OCI-LY1 (cell line): ENCODE data around the gene GCDH.

ENCODE experiments used
- H2AFZ ChIP-seq: fragments of 200-600 bp; sonication (generic), shearing (Covaris generic); 2 replicates; pipeline ENCODE4 v1.6.0; 2014; ENCODE audit warnings: antibody characterized with exemption, mild to moderate bottlenecking, low read length
- H3F3A ChIP-seq: fragments of 200-600 bp; sonication (generic), shearing (Covaris generic); 2 replicates; pipeline ENCODE4 v1.6.0; 2014; ENCODE audit warnings: mild to moderate bottlenecking, antibody characterized with exemption, low read length, moderate library complexity; ENCODE audit not compliant: insufficient read depth
- H3K27ac ChIP-seq: fragments of 200-600 bp; sonication (generic); 2 replicates; pipeline ENCODE4 v1.5.1; 2014; ENCODE audit warnings: low read length, mixed run types, mild to moderate bottlenecking, low read depth; ENCODE audit not compliant: poor library complexity, severe bottlenecking
- H3K27me3 ChIP-seq: fragments of 200-600 bp; sonication (generic); 2 replicates; pipeline ENCODE4 v1.6.0; 2014; ENCODE audit warnings: antibody characterized with exemption, mild to moderate bottlenecking, low read length, moderate library complexity; ENCODE audit not compliant: insufficient read depth
- H3K36me3 ChIP-seq: fragments of 200-600 bp; sonication (generic); 2 replicates; pipeline ENCODE4 v1.6.1; 2014; ENCODE audit warnings: mild to moderate bottlenecking, antibody characterized with exemption, low read length, moderate library complexity, mixed read lengths; ENCODE audit not compliant: insufficient read depth
- H3K4me1 ChIP-seq: fragments of 200-600 bp; sonication (generic); 2 replicates; pipeline ENCODE4 v1.5.1; 2014; ENCODE audit warnings: mild to moderate bottlenecking, low read length, moderate library complexity; ENCODE audit not compliant: insufficient read depth, severe bottlenecking
- H3K4me2 ChIP-seq: fragments of 200-600 bp; sonication (generic), shearing (Covaris generic); 2 replicates; pipeline ENCODE4 v1.6.1; 2014; ENCODE audit warnings: low read length
- H3K4me3 ChIP-seq: fragments of 200-600 bp; sonication (generic); 2 replicates; pipeline ENCODE4 v1.5.1; 2014; ENCODE audit warnings: low read length, low read depth, mild to moderate bottlenecking, mixed read lengths; ENCODE audit not compliant: poor library complexity, severe bottlenecking
- H3K79me2 ChIP-seq: fragments of 200-600 bp; shearing (Covaris generic); 2 replicates; pipeline ENCODE4 v1.6.1; 2016; ENCODE audit warnings: mixed run types, low read length, mixed read lengths; ENCODE audit not compliant: insufficient read depth
- H3K9ac ChIP-seq: fragments of 200-600 bp; sonication (generic), shearing (Covaris generic); 2 replicates; pipeline ENCODE4 v1.6.1; 2014; ENCODE audit warnings: mild to moderate bottlenecking, low read length, mixed read lengths
- H3K9me2 ChIP-seq: fragments of 200-600 bp; sonication (generic), shearing (Covaris generic); 2 replicates; pipeline ENCODE4 v1.6.1; 2014; ENCODE audit warnings: low read depth, mild to moderate bottlenecking, low read length, mixed read lengths
- H3K9me3 ChIP-seq: fragments of 200-600 bp; shearing (Covaris generic); 2 replicates; pipeline ENCODE4 v1.6.1; 2014; ENCODE audit warnings: low read length, mixed read lengths
- H4K20me1 ChIP-seq: fragments of 200-600 bp; sonication (generic), shearing (Covaris generic); 2 replicates; pipeline ENCODE4 v1.6.0; 2016; ENCODE audit warnings: mild to moderate bottlenecking, low read length; ENCODE audit not compliant: insufficient read depth
- EZH2 ChIP-seq: fragments of 200-600 bp; sonication (generic), shearing (Covaris generic); IDR thresholded peaks from 2 replicates; pipeline ENCODE4 v1.8.0; 2017; ENCODE audit warnings: borderline replicate concordance, mixed run types, mild to moderate bottlenecking, antibody characterized with exemption, low read length, moderate library complexity, mixed read lengths
- TF ChIP-seq, protein P1 (sequence below): fragments of 200-600 bp; sonication (generic), shearing (Covaris generic); IDR thresholded peaks from 2 replicates; pipeline ENCODE4 v1.5.1; 2017; ENCODE audit warnings: mild to moderate bottlenecking, antibody characterized with exemption, low read length, moderate library complexity, mixed read lengths

Gene GCDH

DNA sequence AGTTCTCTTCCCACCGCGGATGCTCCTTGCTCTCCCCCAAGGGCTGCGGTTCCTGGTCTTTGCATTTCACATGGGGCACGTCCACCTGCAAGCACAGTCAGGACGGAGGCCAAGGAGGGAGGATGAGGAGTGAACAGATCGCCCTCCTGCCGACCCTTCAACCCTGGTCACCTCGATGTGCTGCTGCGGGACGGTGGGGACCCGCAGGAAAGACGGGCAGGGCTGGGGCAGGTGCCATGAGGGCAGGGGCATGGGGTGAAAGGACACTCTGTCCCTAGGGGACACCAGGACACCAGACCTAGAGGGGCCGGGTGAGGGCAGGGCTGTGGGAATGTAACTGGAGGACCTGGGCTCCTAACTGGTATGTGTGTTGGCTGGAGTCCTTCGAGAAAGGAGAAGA, 27.3 kb downstream of the GCDH start:
- H4K20me1 ChIP-seq: no peaks in the 10 kb centered on the region
- no peaks in the 10 kb centered on the region for H3K9me3 ChIP-seq
- no peak overlapping the region for H3K9ac ChIP-seq
- no peak overlapping the region for H2AFZ ChIP-seq
- H3K4me3 ChIP-seq: no peak overlapping the region
- peaks cover 24% of the 10 kb centered on the region for H3K4me1 ChIP-seq
- no peak overlapping the region for H3K4me2 ChIP-seq
- no peak for TF ChIP-seq EZH2
- TF ChIP-seq, protein P1, sequence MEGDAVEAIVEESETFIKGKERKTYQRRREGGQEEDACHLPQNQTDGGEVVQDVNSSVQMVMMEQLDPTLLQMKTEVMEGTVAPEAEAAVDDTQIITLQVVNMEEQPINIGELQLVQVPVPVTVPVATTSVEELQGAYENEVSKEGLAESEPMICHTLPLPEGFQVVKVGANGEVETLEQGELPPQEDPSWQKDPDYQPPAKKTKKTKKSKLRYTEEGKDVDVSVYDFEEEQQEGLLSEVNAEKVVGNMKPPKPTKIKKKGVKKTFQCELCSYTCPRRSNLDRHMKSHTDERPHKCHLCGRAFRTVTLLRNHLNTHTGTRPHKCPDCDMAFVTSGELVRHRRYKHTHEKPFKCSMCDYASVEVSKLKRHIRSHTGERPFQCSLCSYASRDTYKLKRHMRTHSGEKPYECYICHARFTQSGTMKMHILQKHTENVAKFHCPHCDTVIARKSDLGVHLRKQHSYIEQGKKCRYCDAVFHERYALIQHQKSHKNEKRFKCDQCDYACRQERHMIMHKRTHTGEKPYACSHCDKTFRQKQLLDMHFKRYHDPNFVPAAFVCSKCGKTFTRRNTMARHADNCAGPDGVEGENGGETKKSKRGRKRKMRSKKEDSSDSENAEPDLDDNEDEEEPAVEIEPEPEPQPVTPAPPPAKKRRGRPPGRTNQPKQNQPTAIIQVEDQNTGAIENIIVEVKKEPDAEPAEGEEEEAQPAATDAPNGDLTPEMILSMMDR: no peak
- H3F3A ChIP-seq: peaks cover 9% of the 10 kb centered on the region
- H3K27ac ChIP-seq: no peak overlapping the region
- H3K27me3 ChIP-seq: no peaks in the 10 kb centered on the region
- no peaks in the 10 kb centered on the region for H3K9me2 ChIP-seq
- peaks cover 13% of the 10 kb centered on the region for H3K36me3 ChIP-seq
- no peaks in the 10 kb centered on the region for H3K79me2 ChIP-seq

DNA sequence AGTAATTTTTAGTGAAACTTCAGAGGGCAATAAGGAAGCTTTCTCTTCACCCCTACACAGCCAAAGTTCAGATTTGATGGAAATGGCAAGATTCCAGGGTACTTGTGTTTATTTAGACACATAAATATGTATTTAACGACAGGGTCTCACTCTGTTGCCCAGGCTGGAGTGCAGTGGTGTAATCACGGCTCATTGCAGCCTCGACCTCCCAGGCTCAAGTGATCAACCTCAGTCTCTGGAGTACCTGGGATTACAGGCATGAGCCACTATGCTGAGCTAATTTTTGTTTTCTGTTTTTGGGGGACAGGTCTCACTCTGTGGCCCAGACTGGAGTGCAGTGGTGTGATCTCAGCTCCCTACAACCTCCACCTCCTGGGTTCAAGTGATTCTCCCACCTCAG, 30.1 kb downstream of the GCDH start:
- Histone ChIP-seq H3K4me1 (peaks cover 11% of the 10 kb centered on the region), H3K36me3 (peaks cover 41% of the 10 kb centered on the region), H3K79me2 (no peaks in the 10 kb centered on the region), H3F3A (peaks cover 9% of the 10 kb centered on the region), H3K9ac (no peak overlapping the region), H3K27me3 (no peaks in the 10 kb centered on the region), H3K9me3 (no peaks in the 10 kb centered on the region), H3K9me2 (no peaks in the 10 kb centered on the region), H3K27ac (peak overlapping the region; percentile 49), H3K4me3 (no peak overlapping the region), H4K20me1 (no peaks in the 10 kb centered on the region), H2AFZ (no peak overlapping the region), H3K4me2 (no peak overlapping the region)
- no peak for TF ChIP-seq EZH2
- TF ChIP-seq, protein P1: no peak

DNA sequence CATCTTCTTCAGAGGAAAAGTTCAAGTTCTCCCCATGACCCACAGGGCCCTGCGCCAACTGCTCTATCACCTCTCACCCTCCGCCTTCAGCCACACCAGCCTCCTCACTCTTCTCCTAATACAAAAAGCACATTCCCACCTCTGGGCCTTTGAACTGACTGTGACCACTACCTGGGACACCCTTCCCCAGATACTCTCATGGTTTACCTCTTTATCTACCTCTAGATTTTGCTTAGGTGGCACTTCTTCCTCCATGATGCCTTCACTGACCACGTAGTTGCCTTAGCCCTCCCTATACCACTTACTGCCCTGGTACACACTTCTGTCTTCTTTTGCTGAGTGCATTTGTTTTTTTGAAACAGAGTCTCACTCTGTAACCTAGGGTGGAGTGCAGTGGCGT, 32.0 kb downstream of the GCDH start:
- no peak overlapping the region for H3K27ac ChIP-seq
- no peaks in the 10 kb centered on the region for H3K9me3 ChIP-seq
- no peak overlapping the region for H3K4me2 ChIP-seq
- H3F3A ChIP-seq: peaks cover 9% of the 10 kb centered on the region
- peaks cover 58% of the 10 kb centered on the region for H3K36me3 ChIP-seq
- H3K9ac ChIP-seq: no peak overlapping the region
- no peak overlapping the region for H2AFZ ChIP-seq
- H3K4me1 ChIP-seq: peaks cover 11% of the 10 kb centered on the region
- H4K20me1 ChIP-seq: no peaks in the 10 kb centered on the region
- H3K9me2 ChIP-seq: no peaks in the 10 kb centered on the region
- no peak overlapping the region for H3K4me3 ChIP-seq
- TF ChIP-seq EZH2: no peak
- TF ChIP-seq, protein P1: no peak
- H3K79me2 ChIP-seq: no peaks in the 10 kb centered on the region
- H3K27me3 ChIP-seq: no peaks in the 10 kb centered on the region
